Stomach (tissue), 4 donors: Measurements from ENCODE around the gene IQCH.

ENCODE experiments used
- CTCF ChIP-seq, 7 experiments: fragments of 450-650 bp in 4 of 7; fragments of 200-600 bp in 3 of 7; sonication (generic) in 3 of 7; IDR thresholded peaks; one replicate each; pipeline ENCODE4 v1.5.1; 2016 to 2019; ENCODE audit warnings: antibody characterized with exemption in 7 of 7, control low read depth in 2 of 7, mild to moderate bottlenecking in 1 of 7
- POLR2AphosphoS5 ChIP-seq, 3 donors: sonication (generic); formaldehyde crosslinking; IDR thresholded peaks; one replicate each; pipeline ENCODE4 v1.6.1; 2016; ENCODE audit warnings: antibody characterized with exemption in 3 of 3

GRCh38 chr15:67370206-67370954, 115.8 kb downstream of the IQCH start:
- TF ChIP-seq CTCF (IDR thresholded peaks at IDR 0.05) (no peak), POLR2AphosphoS5 (IDR thresholded peaks at IDR 0.05) (no peak)
